GM21381 (cell line): ENCODE results near the gene SH3GL2.
"Not testable (repeated sequence)": the region's sequence is repeated elsewhere in the genome, so short reads cannot be mapped to it uniquely, and the experiment has no call there.

Experiments used
- ATAC-seq: cut with Tn5 transposase; IDR thresholded peaks from one replicate; pipeline ENCODE4 v1.9.1; 2021; ENCODE audit warnings: mild to moderate bottlenecking, moderate library complexity; ENCODE audit not compliant: unreplicated experiment

Gene SH3GL2

GRCh38 chr9:17742067-17742466 lies 163.2 kb downstream of the SH3GL2 start:
- no peak for ATAC-seq

GRCh38 chr9:17744786-17745185 lies 165.9 kb downstream of the SH3GL2 start:
- ATAC-seq: no peak

GRCh38 chr9:17750269-17750668 lies 171.4 kb downstream of the SH3GL2 start:
- no peak for ATAC-seq

GRCh38 chr9:17751486-17751885 lies 172.6 kb downstream of the SH3GL2 start:
- no peak for ATAC-seq

- ATAC-seq: no peak
Measured at GRCh38 chr9:17752021-17752420, 173.2 kb downstream of the SH3GL2 start.

- ATAC-seq: no peak
Measured at GRCh38 chr9:17757816-17758215, 178.9 kb downstream of the SH3GL2 start.

- no peak for ATAC-seq
Measured at GRCh38 chr9:17760250-17760649, 181.4 kb downstream of the SH3GL2 start.

- ATAC-seq: no peak
Measured at GRCh38 chr9:17761984-17762676, 183.3 kb downstream of the SH3GL2 start.

GRCh38 chr9:17764306-17764705 lies 185.4 kb downstream of the SH3GL2 start:
- ATAC-seq: no peak

- ATAC-seq: not testable (repeated sequence)
Measured at GRCh38 chr9:17765131-17765530, 186.3 kb downstream of the SH3GL2 start.

- ATAC-seq: no peak
Measured at GRCh38 chr9:17772223-17772622, 193.4 kb downstream of the SH3GL2 start.

GRCh38 chr9:17775656-17776055 lies 196.8 kb downstream of the SH3GL2 start:
- ATAC-seq: no peak

- no peak for ATAC-seq
Measured at GRCh38 chr9:17776735-17777134, 197.9 kb downstream of the SH3GL2 start.

GRCh38 chr9:17777465-17777864 lies 198.6 kb downstream of the SH3GL2 start:
- ATAC-seq: no peak

GRCh38 chr9:17782430-17783149 lies 203.7 kb downstream of the SH3GL2 start:
- ATAC-seq: no peak

GRCh38 chr9:17783227-17783626 lies 204.4 kb downstream of the SH3GL2 start:
- ATAC-seq: no peak

GRCh38 chr9:17789316-17789715 lies 210.4 kb downstream of the SH3GL2 start:
- no peak for ATAC-seq

GRCh38 chr9:17793713-17794622 lies 215.1 kb downstream of the SH3GL2 start:
- no peak for ATAC-seq

- ATAC-seq: no peak
Measured at GRCh38 chr9:17795744-17796143, 216.9 kb downstream of the SH3GL2 start.

GRCh38 chr9:17799369-17799768 lies 220.5 kb downstream of the SH3GL2 start:
- no peak for ATAC-seq

GRCh38 chr9:17800418-17800817 lies 221.6 kb downstream of the SH3GL2 start:
- no peak for ATAC-seq
